ENCODE data around the gene TMEM255B. TPM values are rescaled to one million over a fixed set of nuclear protein-coding genes. Genes with fewer than 3 reads are reported as not detected.

The TMEM255B gene
- total and polyA plus RNA-seq, 9 of the 15 experiments (the other 6 are each of a cell fraction or from before 2014, with no cell fraction given) = 0.01 to 0.75 (median 0.23) TPM

GRCh38 chr13:113724780-113725315 lies 34.2 kb upstream of the TMEM255B start (continued):
- TF ChIP-seq PRDM10 (IDR thresholded peaks at IDR 0.05; ENCODE audit: partially characterized antibody) = peak; percentile 24
- TF ChIP-seq, protein P1, sequence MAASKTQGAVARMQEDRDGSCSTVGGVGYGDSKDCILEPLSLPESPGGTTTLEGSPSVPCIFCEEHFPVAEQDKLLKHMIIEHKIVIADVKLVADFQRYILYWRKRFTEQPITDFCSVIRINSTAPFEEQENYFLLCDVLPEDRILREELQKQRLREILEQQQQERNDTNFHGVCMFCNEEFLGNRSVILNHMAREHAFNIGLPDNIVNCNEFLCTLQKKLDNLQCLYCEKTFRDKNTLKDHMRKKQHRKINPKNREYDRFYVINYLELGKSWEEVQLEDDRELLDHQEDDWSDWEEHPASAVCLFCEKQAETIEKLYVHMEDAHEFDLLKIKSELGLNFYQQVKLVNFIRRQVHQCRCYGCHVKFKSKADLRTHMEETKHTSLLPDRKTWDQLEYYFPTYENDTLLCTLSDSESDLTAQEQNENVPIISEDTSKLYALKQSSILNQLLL (CRISPR knock-in tag; IDR thresholded peaks at IDR 0.05; ENCODE audit: borderline replicate concordance) = no peak
- TF ChIP-seq ZNF121 (CRISPR knock-in tag; conservative IDR thresholded peaks at IDR 0.05) = no peak
- peak; percentile 72 for TF ChIP-seq VEZF1 (CRISPR knock-in tag; IDR thresholded peaks at IDR 0.05)
- no peak for TF ChIP-seq HSF4 (CRISPR knock-in tag; IDR thresholded peaks at IDR 0.05; ENCODE audit: borderline replicate concordance)
- TF ChIP-seq ZNF384 (IDR thresholded peaks at IDR 0.05; ENCODE audit: low read depth, low read length) = no peak
- no peak for TF ChIP-seq ZNF347 (CRISPR knock-in tag; IDR thresholded peaks at IDR 0.05; ENCODE audit: low read depth)
- TF ChIP-seq, protein P2, sequence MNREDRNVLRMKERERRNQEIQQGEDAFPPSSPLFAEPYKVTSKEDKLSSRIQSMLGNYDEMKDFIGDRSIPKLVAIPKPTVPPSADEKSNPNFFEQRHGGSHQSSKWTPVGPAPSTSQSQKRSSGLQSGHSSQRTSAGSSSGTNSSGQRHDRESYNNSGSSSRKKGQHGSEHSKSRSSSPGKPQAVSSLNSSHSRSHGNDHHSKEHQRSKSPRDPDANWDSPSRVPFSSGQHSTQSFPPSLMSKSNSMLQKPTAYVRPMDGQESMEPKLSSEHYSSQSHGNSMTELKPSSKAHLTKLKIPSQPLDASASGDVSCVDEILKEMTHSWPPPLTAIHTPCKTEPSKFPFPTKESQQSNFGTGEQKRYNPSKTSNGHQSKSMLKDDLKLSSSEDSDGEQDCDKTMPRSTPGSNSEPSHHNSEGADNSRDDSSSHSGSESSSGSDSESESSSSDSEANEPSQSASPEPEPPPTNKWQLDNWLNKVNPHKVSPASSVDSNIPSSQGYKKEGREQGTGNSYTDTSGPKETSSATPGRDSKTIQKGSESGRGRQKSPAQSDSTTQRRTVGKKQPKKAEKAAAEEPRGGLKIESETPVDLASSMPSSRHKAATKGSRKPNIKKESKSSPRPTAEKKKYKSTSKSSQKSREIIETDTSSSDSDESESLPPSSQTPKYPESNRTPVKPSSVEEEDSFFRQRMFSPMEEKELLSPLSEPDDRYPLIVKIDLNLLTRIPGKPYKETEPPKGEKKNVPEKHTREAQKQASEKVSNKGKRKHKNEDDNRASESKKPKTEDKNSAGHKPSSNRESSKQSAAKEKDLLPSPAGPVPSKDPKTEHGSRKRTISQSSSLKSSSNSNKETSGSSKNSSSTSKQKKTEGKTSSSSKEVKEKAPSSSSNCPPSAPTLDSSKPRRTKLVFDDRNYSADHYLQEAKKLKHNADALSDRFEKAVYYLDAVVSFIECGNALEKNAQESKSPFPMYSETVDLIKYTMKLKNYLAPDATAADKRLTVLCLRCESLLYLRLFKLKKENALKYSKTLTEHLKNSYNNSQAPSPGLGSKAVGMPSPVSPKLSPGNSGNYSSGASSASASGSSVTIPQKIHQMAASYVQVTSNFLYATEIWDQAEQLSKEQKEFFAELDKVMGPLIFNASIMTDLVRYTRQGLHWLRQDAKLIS (CRISPR knock-in tag; IDR thresholded peaks at IDR 0.05) = no peak
- TF ChIP-seq ZNF41 (CRISPR knock-in tag; conservative IDR thresholded peaks at IDR 0.05) = no peak
- TF ChIP-seq, protein P3, sequence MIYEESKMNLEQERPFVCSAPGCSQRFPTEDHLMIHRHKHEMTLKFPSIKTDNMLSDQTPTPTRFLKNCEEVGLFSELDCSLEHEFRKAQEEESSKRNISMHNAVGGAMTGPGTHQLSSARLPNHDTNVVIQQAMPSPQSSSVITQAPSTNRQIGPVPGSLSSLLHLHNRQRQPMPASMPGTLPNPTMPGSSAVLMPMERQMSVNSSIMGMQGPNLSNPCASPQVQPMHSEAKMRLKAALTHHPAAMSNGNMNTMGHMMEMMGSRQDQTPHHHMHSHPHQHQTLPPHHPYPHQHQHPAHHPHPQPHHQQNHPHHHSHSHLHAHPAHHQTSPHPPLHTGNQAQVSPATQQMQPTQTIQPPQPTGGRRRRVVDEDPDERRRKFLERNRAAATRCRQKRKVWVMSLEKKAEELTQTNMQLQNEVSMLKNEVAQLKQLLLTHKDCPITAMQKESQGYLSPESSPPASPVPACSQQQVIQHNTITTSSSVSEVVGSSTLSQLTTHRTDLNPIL (CRISPR knock-in tag; IDR thresholded peaks at IDR 0.05) = no peak
- TF ChIP-seq CTBP1 (IDR thresholded peaks at IDR 0.05; ENCODE audit: borderline replicate concordance) = peak; percentile 70; the same call in 1 of the 2 replicates
- TF ChIP-seq RB1 (IDR thresholded peaks at IDR 0.05; ENCODE audit: low read depth) = peak; percentile 62; the same call in 1 of the 2 replicates
- TF ChIP-seq SMARCE1 (IDR thresholded peaks at IDR 0.05) = no peak
- TF ChIP-seq SIN3B (IDR thresholded peaks at IDR 0.05; ENCODE audit: low read depth) = no peak
- TF ChIP-seq RFX7 (CRISPR knock-in tag; IDR thresholded peaks at IDR 0.05) = no peak
- TF ChIP-seq RCOR1 (IDR thresholded peaks at IDR 0.05; ENCODE audit: borderline replicate concordance in 1 of 2, low read depth in 2 of 2, low read length in 2 of 2) = no peak
